Islet of Langerhans (tissue), 1 donor: ENCODE results near the gene CCNL1.

Experiments
- FAIRE-seq: peaks from one replicate; lab custom pipeline; 2011; peaks lifted over from hg19 to GRCh38; lab: Jason Lieb, UNC

Gene CCNL1

GRCh38 chr3:157122832-157123427 is 37.0 kb downstream of the CCNL1 start:
- FAIRE-seq: no peak

- FAIRE-seq: no peak
These were observed 37.8 kb downstream of the CCNL1 start for GRCh38 chr3:157122116-157122515.

- no peak for FAIRE-seq
These were observed 38.4 kb downstream of the CCNL1 start for GRCh38 chr3:157121522-157121921.

GRCh38 chr3:157120071-157120892 is 39.7 kb downstream of the CCNL1 start:
- no peak for FAIRE-seq

- no peak for FAIRE-seq
These were observed 40.5 kb downstream of the CCNL1 start for GRCh38 chr3:157119369-157119951.

GRCh38 chr3:157117875-157118654 is 41.9 kb downstream of the CCNL1 start:
- FAIRE-seq: no peak

- no peak for FAIRE-seq
These were observed 42.7 kb downstream of the CCNL1 start for GRCh38 chr3:157117206-157117605.

GRCh38 chr3:157116017-157116416 is 43.9 kb downstream of the CCNL1 start:
- no peak for FAIRE-seq

- FAIRE-seq: no peak
These were observed 44.6 kb downstream of the CCNL1 start for GRCh38 chr3:157115069-157116006.

GRCh38 chr3:157113832-157114505 is 46.0 kb downstream of the CCNL1 start:
- no peak for FAIRE-seq

- FAIRE-seq: no peak
These were observed 47.4 kb downstream of the CCNL1 start for GRCh38 chr3:157112536-157112935.

- FAIRE-seq: no peak
These were observed 48.4 kb downstream of the CCNL1 start for GRCh38 chr3:157111518-157111917.

GRCh38 chr3:157110761-157111278 is 49.1 kb downstream of the CCNL1 start:
- FAIRE-seq: no peak

GRCh38 chr3:157109267-157110141 is 50.4 kb downstream of the CCNL1 start:
- FAIRE-seq: no peak

GRCh38 chr3:157107644-157108133 is 52.3 kb downstream of the CCNL1 start:
- no peak for FAIRE-seq

GRCh38 chr3:157107037-157107436 is 52.9 kb downstream of the CCNL1 start:
- FAIRE-seq: no peak

- FAIRE-seq: no peak
These were observed 54.9 kb downstream of the CCNL1 start for GRCh38 chr3:157104928-157105652.

GRCh38 chr3:157104521-157104920 is 55.4 kb downstream of the CCNL1 start:
- no peak for FAIRE-seq

- no peak for FAIRE-seq
These were observed 56.1 kb downstream of the CCNL1 start for GRCh38 chr3:157103860-157104259.
